HG03565 (cell line): ENCODE measurements around the gene SEC14L5.

ENCODE experiments used
- ATAC-seq: cut with Tn5 transposase; IDR thresholded peaks from one replicate; pipeline ENCODE4 v1.9.1; 2021; ENCODE audit warnings: mild to moderate bottlenecking, moderate library complexity; ENCODE audit not compliant: unreplicated experiment

Gene SEC14L5

DNA sequence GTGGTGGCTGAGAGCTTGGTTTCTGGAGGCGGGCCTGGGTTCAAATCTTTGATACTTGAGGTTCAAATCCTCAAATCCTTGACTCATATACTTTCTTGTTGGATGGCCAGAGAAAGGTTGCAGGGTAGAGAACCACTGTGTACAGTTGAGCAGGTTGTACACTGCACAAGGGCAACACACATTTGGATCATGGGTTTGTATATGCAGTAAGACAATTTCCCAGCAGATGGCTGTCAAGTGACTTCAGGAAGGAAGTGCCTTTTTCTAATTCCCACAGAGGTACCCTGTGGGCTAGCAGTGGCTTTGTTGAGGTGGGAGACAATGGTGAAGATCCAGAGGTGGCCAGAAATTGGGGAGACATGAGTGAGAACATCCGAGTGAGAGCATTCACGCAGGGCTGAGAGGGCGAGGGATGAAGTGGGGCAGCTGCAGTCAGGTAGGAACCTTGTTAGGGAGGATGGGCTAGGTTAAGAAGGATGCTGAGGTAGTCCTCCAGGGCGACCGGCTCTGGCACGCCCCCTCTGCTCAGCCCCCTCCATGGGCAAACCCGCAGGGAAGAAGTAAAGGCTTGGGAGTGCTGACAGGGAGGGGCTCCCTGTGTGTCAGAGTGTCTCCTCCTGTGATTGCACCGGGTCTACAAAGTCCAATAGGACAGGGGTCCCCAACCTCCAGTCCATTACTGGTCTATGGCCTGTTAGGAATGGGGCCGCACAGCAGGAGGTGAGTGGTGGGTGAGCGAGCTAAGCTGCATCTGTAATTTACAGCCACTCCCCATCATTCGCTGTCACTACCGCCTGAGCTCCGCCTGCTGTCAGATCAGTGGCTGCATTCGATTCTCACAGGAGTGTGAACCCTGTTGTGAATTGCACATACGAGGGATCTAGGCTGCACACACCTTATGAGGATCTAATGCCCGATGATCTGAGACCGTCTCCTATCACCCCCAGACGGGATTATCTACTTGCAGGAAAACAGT, 104.9 kb downstream of the SEC14L5 start:
- no peak for ATAC-seq

- ATAC-seq: no peak
Observed at GRCh38 chr16:5064915-5065314, 106.8 kb downstream of the SEC14L5 start.

DNA sequence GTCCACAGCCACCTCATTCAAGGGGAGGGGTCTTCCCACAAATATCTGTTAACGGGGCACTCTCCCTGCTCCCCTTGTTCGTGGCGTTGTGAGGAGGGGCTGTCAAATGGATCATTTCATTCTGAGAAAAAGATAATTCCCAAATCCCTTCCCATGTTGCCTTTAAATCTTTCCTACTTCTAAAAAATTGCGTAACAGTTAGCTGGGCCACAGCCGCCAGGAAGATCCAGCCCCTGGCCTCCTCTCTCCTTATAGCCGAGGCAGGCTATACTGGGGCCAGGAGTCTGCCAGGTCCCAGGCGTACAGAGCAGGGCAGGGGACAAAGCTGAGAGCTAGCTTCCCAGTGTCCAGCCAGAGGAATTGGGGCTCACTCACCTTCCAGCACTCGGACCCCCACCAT, 107.2 kb downstream of the SEC14L5 start:
- ATAC-seq: no peak

GRCh38 chr16:5065813-5066212, 107.7 kb downstream of the SEC14L5 start, which contains the start of gene C16orf89:
Gene C16orf89, minus strand, starts transcription at chr16:5065956. Its CDS starts 48 bp downstream, at chr16:5065908.
- ATAC-seq: no peak

- no peak for ATAC-seq
Observed at GRCh38 chr16:5066511-5066910, 108.4 kb downstream of the SEC14L5 start.
